Neural progenitor cell (in vitro differentiated cells): ENCODE results near the gene VAPA. TPM values are rescaled to one million over a fixed set of nuclear protein-coding genes. Genes with fewer than 3 reads are reported as not detected.
A peak's percentile ranks its signal among the peaks of the same experiment; 100 is the strongest.

ENCODE experiments used
- DNase-seq: peaks from one replicate; pipeline ENCODE4 v3.0.0-alpha.2; 2016; ENCODE audit warnings: low spot score
- H2AFZ ChIP-seq: fragments of 200-600 bp; sonication (generic); replicated peaks from 2 replicates; pipeline ENCODE4 v1.6.1; 2016; ENCODE audit warnings: antibody characterized with exemption
- H3F3A ChIP-seq: fragments of 200-600 bp; sonication (generic); 2 replicates; pipeline ENCODE4 v1.6.1; 2016; ENCODE audit warnings: antibody characterized with exemption, low read depth
- H3K27ac ChIP-seq: fragments of 200-600 bp; sonication (generic); 2 replicates; pipeline ENCODE4 v1.5.1; 2016; ENCODE audit warnings: mild to moderate bottlenecking
- H3K27me3 ChIP-seq: fragments of 200-600 bp; sonication (generic); 2 replicates; pipeline ENCODE4 v1.6.1; 2016; ENCODE audit warnings: mild to moderate bottlenecking, moderate library complexity
- H3K36me3 ChIP-seq: fragments of 200-600 bp; sonication (generic); 2 replicates; pipeline ENCODE4 v1.5.1; 2016
- H3K4me1 ChIP-seq: fragments of 200-600 bp; sonication (generic); 2 replicates; pipeline ENCODE4 v1.6.1; 2016; ENCODE audit warnings: mixed run types
- H3K4me2 ChIP-seq: fragments of 200-600 bp; sonication (generic); 2 replicates; pipeline ENCODE4 v1.6.1; 2016
- H3K4me3 ChIP-seq: fragments of 200-600 bp; sonication (generic); 2 replicates; pipeline ENCODE4 v1.5.1; 2016
- H3K79me2 ChIP-seq: fragments of 200-600 bp; sonication (generic); 2 replicates; pipeline ENCODE4 v1.6.1; 2016; ENCODE audit warnings: low read depth
- H3K9ac ChIP-seq: fragments of 200-600 bp; sonication (generic); 2 replicates; pipeline ENCODE4 v1.6.1; 2016
- H3K9me3 ChIP-seq: fragments of 200-600 bp; sonication (generic); 2 replicates; pipeline ENCODE4 v1.5.1; 2016; ENCODE audit warnings: low read depth
- H4K20me1 ChIP-seq: fragments of 200-600 bp; sonication (generic); 2 replicates; pipeline ENCODE4 v1.6.1; 2016; ENCODE audit warnings: low read depth
- H3K27ac Mint-ChIP-seq: 3 replicates; pipeline ENCODE4 v1.8.0; 2021; ENCODE audit warnings: mixed read lengths
- H3K27me3 Mint-ChIP-seq: 2 replicates; pipeline ENCODE4 v1.8.0; 2022; ENCODE audit warnings: low read depth, mild to moderate bottlenecking, inconsistent platforms, moderate library complexity, mixed read lengths; ENCODE audit not compliant: insufficient read depth
- H3K36me3 Mint-ChIP-seq: 3 replicates; pipeline ENCODE4 v1.8.0; 2021; ENCODE audit warnings: mixed read lengths
- H3K4me1 Mint-ChIP-seq: 3 replicates; pipeline ENCODE4 v1.8.0; 2021; ENCODE audit warnings: mixed read lengths
- H3K4me3 Mint-ChIP-seq: 3 replicates; pipeline ENCODE4 v1.8.0; 2021; ENCODE audit warnings: mild to moderate bottlenecking, moderate library complexity, mixed read lengths
- H3K9me3 Mint-ChIP-seq: 3 replicates; pipeline ENCODE4 v1.8.0; 2020; ENCODE audit warnings: mixed read lengths
- CTCF ChIP-seq: fragments of 200-600 bp; sonication (generic); IDR thresholded peaks from 2 replicates; pipeline ENCODE4 v1.5.1; 2017; ENCODE audit warnings: antibody characterized with exemption, mild to moderate bottlenecking
- EZH2 ChIP-seq: fragments of 200-600 bp; sonication (generic); IDR thresholded peaks from 2 replicates; pipeline ENCODE4 v1.6.1; 2017; ENCODE audit warnings: antibody characterized with exemption, mild to moderate bottlenecking, moderate library complexity
- EZH2phosphoT487 ChIP-seq: fragments of 200-600 bp; sonication (generic); IDR thresholded peaks from 2 replicates; pipeline ENCODE4 v1.6.1; 2017; ENCODE audit warnings: antibody characterized with exemption
- total RNA-seq: library from RNA; depleted of rRNA; stranded (reverse); fragments of >200 nt; gene quantifications from 2 replicates; pipeline ENCODE4 v1.2.3, GENCODE V29; 2015; ENCODE audit warnings: low replicate concordance

VAPA gene
- total RNA-seq, 1 donor from 2014 or later = 285 TPM

- Mint-ChIP-seq H3K36me3 (no peaks in the 10 kb centered on the region), H3K4me1 (peaks cover 10% of the 10 kb centered on the region), H3K4me3 (no peak overlapping the region), H3K27ac (no peak overlapping the region), H3K9me3 (no peaks in the 10 kb centered on the region), H3K27me3 (no peaks in the 10 kb centered on the region)
- Histone ChIP-seq H3K4me2 (no peak overlapping the region), H4K20me1 (no peaks in the 10 kb centered on the region), H2AFZ (no peak overlapping the region), H3K4me3 (no peak overlapping the region), H3K27ac (no peak overlapping the region), H3K9me3 (no peaks in the 10 kb centered on the region), H3K27me3 (no peaks in the 10 kb centered on the region), H3F3A (peaks cover 7% of the 10 kb centered on the region), H3K4me1 (no peaks in the 10 kb centered on the region), H3K36me3 (no peaks in the 10 kb centered on the region), H3K9ac (no peak overlapping the region), H3K79me2 (no peaks in the 10 kb centered on the region)
- DNase-seq = no peak
- TF ChIP-seq EZH2 = no peak
- TF ChIP-seq EZH2phosphoT487 = no peak
- no peak for TF ChIP-seq CTCF
These were observed 47.2 kb downstream of the VAPA start for GRCh38 chr18:9961041-9961440.

GRCh38 chr18:9965711-9966624, 52.2 kb downstream of the VAPA start:
- Histone ChIP-seq H3K27ac (no peak overlapping the region), H3K27me3 (no peaks in the 10 kb centered on the region), H4K20me1 (no peaks in the 10 kb centered on the region), H2AFZ (no peak overlapping the region), H3F3A (peaks cover 3% of the 10 kb centered on the region), H3K79me2 (no peaks in the 10 kb centered on the region), H3K9me3 (no peaks in the 10 kb centered on the region), H3K4me2 (no peak overlapping the region), H3K4me1 (no peaks in the 10 kb centered on the region), H3K9ac (no peak overlapping the region), H3K4me3 (no peak overlapping the region), H3K36me3 (no peaks in the 10 kb centered on the region)
- H3K9me3 Mint-ChIP-seq = peaks cover 2% of the 10 kb centered on the region
- H3K36me3 Mint-ChIP-seq = peaks cover 4% of the 10 kb centered on the region
- H3K27me3 Mint-ChIP-seq = peaks cover 5% of the 10 kb centered on the region
- H3K4me1 Mint-ChIP-seq = peaks cover 11% of the 10 kb centered on the region
- TF ChIP-seq CTCF (no peak), EZH2phosphoT487 (no peak), EZH2 (no peak)
- no peak overlapping the region for H3K4me3 Mint-ChIP-seq
- no peak overlapping the region for H3K27ac Mint-ChIP-seq
- DNase-seq = no peak

- Mint-ChIP-seq H3K27ac (peak overlapping the region; percentile 67), H3K27me3 (peaks cover 7% of the 10 kb centered on the region)
These were observed 54.4 kb downstream of the VAPA start for GRCh38 chr18:9968081-9968848.

More at GRCh38 chr18:9968081-9968848, 54.4 kb downstream of the VAPA start:
- Histone ChIP-seq H4K20me1 (no peaks in the 10 kb centered on the region), H3K4me3 (no peak overlapping the region), H3K79me2 (no peaks in the 10 kb centered on the region), H2AFZ (no peak overlapping the region), H3K27ac (no peak overlapping the region), H3K36me3 (no peaks in the 10 kb centered on the region), H3K9ac (no peak overlapping the region), H3K4me1 (no peaks in the 10 kb centered on the region), H3F3A (no peaks in the 10 kb centered on the region), H3K4me2 (no peak overlapping the region), H3K27me3 (no peaks in the 10 kb centered on the region), H3K9me3 (no peaks in the 10 kb centered on the region)
- DNase-seq = no peak
- peaks cover 7% of the 10 kb centered on the region for H3K9me3 Mint-ChIP-seq
- H3K4me3 Mint-ChIP-seq = no peak overlapping the region
- peaks cover 28% of the 10 kb centered on the region for H3K4me1 Mint-ChIP-seq
- no peak for TF ChIP-seq EZH2phosphoT487
- TF ChIP-seq EZH2 = no peak
- no peak for TF ChIP-seq CTCF
- peaks cover 4% of the 10 kb centered on the region for H3K36me3 Mint-ChIP-seq
